GM12891 (cell line): ENCODE results near the gene RNF121.
A peak's percentile ranks its signal among the peaks of the same experiment; 100 is the strongest.

Experiments used
- DNase-seq: peaks from one replicate; pipeline ENCODE4 v3.0.0; 2011; ENCODE audit warnings: low spot score; ENCODE audit not compliant: insufficient read length
- FAIRE-seq: peaks from 2 replicates; lab custom pipeline; 2011; peaks lifted over from hg19 to GRCh38; lab: Jason Lieb, UNC
- PAX5 ChIP-seq: IDR thresholded peaks from 2 replicates; pipeline ENCODE4 v1.6.1; 2011; ENCODE audit warnings: low read length, moderate library complexity, mild to moderate bottlenecking; ENCODE audit not compliant: insufficient read depth, severe bottlenecking
- POLR2A ChIP-seq: IDR thresholded peaks from 2 replicates; pipeline ENCODE4 v1.6.1; 2011; ENCODE audit warnings: low read depth, low read length, control low read depth
- POLR2AphosphoS5 ChIP-seq: IDR thresholded peaks from 2 replicates; pipeline ENCODE4 v1.6.1; 2011; ENCODE audit warnings: low read depth, low read length, control low read depth
- POU2F2 ChIP-seq: IDR thresholded peaks from 2 replicates; pipeline ENCODE4 v1.6.1; 2011; ENCODE audit warnings: low read depth, mild to moderate bottlenecking, control low read depth, low read length, moderate library complexity
- SPI1 ChIP-seq: IDR thresholded peaks from 2 replicates; pipeline ENCODE4 v1.6.1; 2011; ENCODE audit warnings: low read depth, low read length, control low read depth
- TAF1 ChIP-seq: IDR thresholded peaks from 2 replicates; pipeline ENCODE4 v1.6.1; 2011; ENCODE audit warnings: low read depth, low read length, control low read depth

RNF121 gene

GRCh38 chr11:71996946-71997345 lies 68.1 kb downstream of the RNF121 start:
- TF ChIP-seq PAX5 (no peak), POU2F2 (no peak), TAF1 (no peak), POLR2A (no peak), SPI1 (no peak), POLR2AphosphoS5 (no peak)
- DNase-seq: no peak
- FAIRE-seq: no peak

DNA sequence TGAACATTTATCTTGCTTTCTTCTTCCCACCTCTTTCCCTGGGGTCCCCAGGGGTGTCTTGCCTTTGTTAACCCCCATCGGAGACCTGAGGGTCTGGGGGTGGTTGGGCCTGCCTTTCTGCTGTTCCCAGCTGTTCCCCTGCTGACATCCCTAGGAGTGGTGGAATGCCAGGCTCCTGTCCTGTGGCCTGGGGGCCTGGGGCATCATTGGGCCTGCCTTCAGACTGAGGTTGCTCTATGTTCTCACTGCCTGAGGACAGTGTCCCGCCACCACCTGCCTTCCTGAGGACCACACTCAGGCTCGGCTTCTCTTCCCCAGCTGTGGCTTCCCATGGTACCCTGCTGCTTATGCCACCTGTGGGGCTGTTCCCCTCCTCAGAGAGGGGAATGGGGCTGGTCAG lies 68.7 kb downstream of the RNF121 start:
- FAIRE-seq (no peak), DNase-seq (no peak)
- no peak for TF ChIP-seq PAX5
- TF ChIP-seq POU2F2: no peak
- no peak for TF ChIP-seq POLR2AphosphoS5
- no peak for TF ChIP-seq SPI1
- TF ChIP-seq POLR2A: no peak
- TF ChIP-seq TAF1: no peak

DNA sequence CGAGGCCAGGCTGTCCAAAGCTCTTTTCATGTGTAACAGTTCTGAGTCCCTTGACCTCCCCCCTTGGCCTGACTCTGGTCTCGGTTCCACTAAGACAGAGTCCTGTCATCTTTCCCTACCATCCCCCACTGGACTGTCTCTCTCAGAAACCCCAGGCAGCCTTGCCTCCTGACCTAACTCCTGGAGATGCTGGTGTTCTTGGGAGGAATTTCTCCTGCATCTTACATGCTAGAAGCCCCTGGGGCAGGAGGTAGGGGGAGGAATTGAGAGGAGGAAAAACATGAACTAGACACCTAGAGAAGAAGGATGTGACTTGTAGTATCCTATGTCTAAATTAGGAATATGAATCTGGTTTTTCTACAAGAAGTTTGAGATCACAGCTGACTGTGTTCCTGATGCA lies 69.2 kb downstream of the RNF121 start:
- DNase-seq (no peak), FAIRE-seq (no peak)
- TF ChIP-seq POU2F2 (no peak), TAF1 (no peak), SPI1 (no peak), POLR2AphosphoS5 (no peak), POLR2A (no peak), PAX5 (no peak)

DNA sequence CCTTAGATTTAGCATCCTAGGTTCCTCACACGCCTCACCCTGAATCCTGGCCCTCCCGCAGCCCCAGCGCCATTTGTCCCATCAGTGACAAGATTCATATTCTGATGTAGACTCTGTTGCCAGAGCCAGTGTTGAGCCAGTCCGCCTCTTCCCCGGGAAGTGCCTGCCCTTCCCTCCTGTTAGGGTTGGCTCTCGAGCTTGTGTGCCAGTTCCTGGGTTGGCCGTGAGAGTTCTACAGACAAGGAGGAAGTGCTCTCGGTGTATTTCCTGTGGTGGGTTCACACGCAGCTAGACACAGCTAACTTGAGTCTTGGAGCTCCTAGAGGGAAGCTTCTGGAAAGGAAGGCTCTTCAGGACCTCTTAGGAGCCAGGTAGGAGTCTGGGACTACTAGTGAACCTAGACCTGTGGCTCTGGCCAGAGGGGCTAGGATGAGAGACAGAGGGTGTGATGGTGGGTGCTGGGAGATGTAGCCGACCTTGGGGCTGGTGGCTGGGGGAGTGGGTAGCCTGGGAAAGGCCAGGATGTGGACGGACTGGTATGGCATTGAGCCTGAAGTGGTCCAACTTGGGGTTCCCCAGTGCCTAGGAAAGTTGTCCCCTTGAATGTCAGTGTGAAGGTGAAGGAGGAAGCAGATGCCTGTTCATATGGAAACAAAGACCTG lies 69.9 kb downstream of the RNF121 start, which contains the start of gene IL18BP:
IL18BP (plus strand) TSS at position 261 of the 662 bp plus-strand sequence. CDS start 1,076 bp downstream, outside the sequence.
- TF ChIP-seq SPI1 (peak; percentile 89), POLR2AphosphoS5 (no peak)

DNA sequence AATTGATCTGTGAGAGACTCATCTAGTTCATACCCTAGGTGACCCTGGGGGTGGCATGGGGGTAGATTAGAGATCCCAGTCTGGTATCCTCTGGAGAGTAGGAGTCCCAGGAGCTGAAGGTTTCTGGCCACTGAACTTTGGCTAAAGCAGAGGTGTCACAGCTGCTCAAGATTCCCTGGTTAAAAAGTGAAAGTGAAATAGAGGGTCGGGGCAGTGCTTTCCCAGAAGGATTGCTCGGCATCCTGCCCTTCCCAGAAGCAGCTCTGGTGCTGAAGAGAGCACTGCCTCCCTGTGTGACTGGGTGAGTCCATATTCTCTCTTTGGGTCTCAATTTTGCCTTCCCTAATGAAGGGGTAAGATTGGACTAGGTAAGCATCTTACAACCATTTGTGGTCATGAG lies 70.5 kb downstream of the RNF121 start:
- TF ChIP-seq TAF1: no peak
- no peak for TF ChIP-seq POU2F2
- no peak for TF ChIP-seq SPI1
- TF ChIP-seq PAX5: no peak
- no peak for TF ChIP-seq POLR2AphosphoS5
- no peak for TF ChIP-seq POLR2A
- FAIRE-seq: no peak
- no peak for DNase-seq

More for the DNA sequence above, 69.9 kb downstream of the RNF121 start, which contains the start of gene IL18BP:
- peak; percentile 58 for DNase-seq
- FAIRE-seq: peak; percentile 33

DNA sequence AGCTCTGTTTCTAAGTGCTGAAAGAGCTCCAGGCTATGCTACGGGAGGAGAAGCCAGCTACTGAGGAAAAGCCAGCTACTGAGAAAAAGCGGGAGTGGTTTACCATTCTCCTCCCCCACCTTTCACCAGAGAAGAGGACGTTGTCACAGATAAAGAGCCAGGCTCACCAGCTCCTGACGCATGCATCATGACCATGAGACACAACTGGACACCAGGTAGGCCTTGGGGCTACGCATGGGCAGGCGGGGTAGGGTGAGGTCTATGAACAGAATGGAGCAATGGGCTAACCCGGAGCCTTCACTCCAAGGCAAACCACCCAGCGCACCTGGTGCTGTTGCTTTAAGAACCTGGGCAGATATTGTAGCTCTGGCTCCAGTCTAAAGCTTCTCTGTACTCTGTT lies 71.0 kb downstream of the RNF121 start:
- FAIRE-seq (no peak), DNase-seq (no peak)
- TF ChIP-seq POU2F2: no peak
- no peak for TF ChIP-seq POLR2AphosphoS5
- no peak for TF ChIP-seq SPI1
- TF ChIP-seq POLR2A: no peak
- no peak for TF ChIP-seq PAX5
- TF ChIP-seq TAF1: no peak

DNA sequence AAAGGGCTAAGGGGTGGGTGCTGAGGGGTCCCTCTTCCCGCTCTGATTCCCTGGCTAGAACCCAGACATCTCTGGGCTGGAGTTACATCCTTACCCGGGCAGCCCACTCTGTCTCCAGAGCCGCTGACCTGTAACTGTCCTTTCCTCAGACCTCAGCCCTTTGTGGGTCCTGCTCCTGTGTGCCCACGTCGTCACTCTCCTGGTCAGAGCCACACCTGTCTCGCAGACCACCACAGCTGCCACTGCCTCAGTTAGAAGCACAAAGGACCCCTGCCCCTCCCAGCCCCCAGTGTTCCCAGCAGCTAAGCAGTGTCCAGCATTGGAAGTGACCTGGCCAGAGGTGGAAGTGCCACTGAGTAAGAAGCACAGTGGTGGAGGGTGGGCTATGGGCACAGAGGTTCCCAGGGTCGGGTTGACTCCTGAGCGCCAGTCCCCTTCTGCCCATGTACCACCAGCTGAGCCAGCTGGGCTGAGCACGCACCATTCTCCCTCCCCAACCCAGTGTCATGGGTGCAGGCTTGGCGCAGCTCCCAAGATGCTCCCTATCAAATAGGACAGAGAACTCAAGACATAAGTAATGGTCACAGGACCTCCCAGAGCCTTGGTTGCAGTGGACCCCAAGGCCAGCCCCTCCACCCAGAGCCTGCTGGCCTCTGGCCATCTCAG lies 71.5 kb downstream of the RNF121 start:
- TF ChIP-seq POU2F2 (no peak), PAX5 (no peak), POLR2AphosphoS5 (no peak), TAF1 (no peak), SPI1 (no peak), POLR2A (no peak)
- DNase-seq (no peak), FAIRE-seq (no peak)

DNA sequence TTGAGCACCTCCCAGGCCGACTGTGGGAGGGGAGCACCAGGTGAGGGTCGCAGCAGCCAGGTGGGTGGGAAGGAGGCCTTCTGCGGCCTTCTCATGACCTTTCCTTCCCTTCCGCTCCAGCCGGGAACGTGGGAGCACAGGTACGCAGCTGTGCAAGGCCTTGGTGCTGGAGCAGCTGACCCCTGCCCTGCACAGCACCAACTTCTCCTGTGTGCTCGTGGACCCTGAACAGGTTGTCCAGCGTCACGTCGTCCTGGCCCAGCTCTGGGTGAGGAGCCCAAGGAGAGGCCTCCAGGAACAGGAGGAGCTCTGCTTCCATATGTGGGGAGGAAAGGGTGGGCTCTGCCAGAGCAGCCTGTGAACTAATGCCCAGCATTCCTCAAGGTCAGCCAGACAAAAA lies 72.4 kb downstream of the RNF121 start:
- no peak for TF ChIP-seq POU2F2
- peak; percentile 12; the same call in 1 of the 2 replicates for TF ChIP-seq POLR2A
- no peak for FAIRE-seq
- DNase-seq: no peak

DNA sequence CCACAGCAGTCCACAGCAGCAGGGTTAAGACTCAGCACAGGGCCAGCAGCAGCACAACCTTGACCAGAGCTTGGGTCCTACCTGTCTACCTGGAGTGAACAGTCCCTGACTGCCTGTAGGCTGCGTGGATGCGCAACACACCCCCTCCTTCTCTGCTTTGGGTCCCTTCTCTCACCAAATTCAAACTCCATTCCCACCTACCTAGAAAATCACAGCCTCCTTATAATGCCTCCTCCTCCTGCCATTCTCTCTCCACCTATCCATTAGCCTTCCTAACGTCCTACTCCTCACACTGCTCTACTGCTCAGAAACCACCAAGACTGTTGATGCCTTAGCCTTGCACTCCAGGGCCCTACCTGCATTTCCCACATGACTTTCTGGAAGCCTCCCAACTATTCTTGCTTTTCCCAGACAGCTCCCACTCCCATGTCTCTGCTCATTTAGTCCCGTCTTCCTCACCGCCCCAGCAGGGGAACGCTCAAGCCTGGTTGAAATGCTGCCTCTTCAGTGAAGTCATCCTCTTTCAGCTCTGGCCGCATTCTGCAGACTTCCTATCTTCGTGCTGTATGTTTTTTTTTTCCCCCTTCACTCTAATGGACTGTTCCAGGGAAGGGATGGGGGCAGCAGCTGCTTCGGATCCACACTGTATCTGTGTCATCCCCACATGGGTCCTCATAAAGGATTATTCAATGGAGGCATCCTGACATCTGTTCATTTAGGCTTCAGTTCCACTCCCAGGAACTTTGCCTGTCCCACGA lies 73.2 kb downstream of the RNF121 start:
- DNase-seq (no peak), FAIRE-seq (no peak)
- TF ChIP-seq POU2F2 (no peak), POLR2AphosphoS5 (no peak; the same call in 1 of the 2 replicates), SPI1 (no peak), TAF1 (no peak), PAX5 (no peak), POLR2A (no peak; the same call in 1 of the 2 replicates)
